Right renal pelvis (tissue), 4 donors: Measurements from ENCODE around the gene USP47. TPM values are rescaled to one million over a fixed set of nuclear protein-coding genes. Genes with fewer than 3 reads are reported as not detected.

Source experiments
- DNase-seq, 4 donors: peaks; one replicate each; pipeline ENCODE4 v3.0.0-alpha.2; 2013; ENCODE audit warnings: low read depth in 4 of 4, low spot score in 3 of 4, missing footprints in 1 of 4
- polyA plus RNA-seq, 4 donors: library from polyadenylated mRNA; unstranded; fragments of 120-200 nt; gene quantifications; one replicate each; pipeline ENCODE4 v1.2.1, GENCODE V29; 2013; ENCODE audit not compliant: insufficient read length in 4 of 4

The USP47 gene
- polyA plus RNA-seq, 4 donors, result 75.0 to 90.0 (median 84.8) TPM

GRCh38 chr11:11935536-11935935 is 93.8 kb downstream of the USP47 start:
- no peak for DNase-seq

DNA sequence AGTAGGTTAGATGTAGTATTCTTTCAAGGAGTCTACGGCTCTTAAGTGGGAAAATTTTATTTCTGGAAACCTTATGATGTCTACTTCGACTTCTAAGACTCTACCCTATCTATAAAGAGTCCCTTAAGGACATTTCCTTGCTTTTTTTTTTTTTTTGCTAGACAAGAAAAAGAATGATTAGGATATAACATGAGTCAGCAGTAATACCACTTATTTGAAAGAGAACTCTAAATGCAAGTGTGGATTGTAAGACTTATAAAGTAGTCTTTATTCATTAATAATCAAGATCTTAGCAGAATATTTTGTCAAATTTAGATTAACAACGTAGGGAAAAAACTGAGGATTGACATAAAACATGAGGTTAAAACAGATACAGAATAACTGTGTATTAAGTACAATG is 95.7 kb downstream of the USP47 start:
- DNase-seq, result no peak

GRCh38 chr11:11937957-11938356 is 96.2 kb downstream of the USP47 start:
- no peak for DNase-seq

GRCh38 chr11:11940551-11940950 is 98.8 kb downstream of the USP47 start:
- DNase-seq, result no peak

- DNase-seq, result no peak
These were observed 100.9 kb downstream of the USP47 start for GRCh38 chr11:11942668-11943067.

DNA sequence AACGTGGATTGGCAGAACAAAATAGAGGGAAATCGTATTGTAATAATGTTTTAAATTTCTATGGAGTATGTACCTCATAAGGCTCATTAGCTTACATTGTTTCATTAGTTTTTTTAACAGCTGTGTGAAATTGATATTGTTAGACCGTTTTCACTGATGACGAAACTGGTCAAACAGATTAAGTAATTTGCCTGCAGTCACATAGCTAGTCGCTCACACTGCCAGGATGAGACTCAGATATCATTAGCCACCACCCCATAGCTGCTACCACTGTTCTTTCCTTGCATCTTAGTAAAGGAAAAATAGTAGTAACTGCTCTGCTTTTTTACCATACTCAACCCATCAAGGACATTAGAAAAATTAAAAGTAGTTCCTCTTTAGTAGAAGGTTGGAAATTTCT is 102.7 kb downstream of the USP47 start:
- DNase-seq, result no peak

- DNase-seq, result no peak
These were observed 104.4 kb downstream of the USP47 start for GRCh38 chr11:11946180-11946579.

GRCh38 chr11:11946878-11947277 is 105.1 kb downstream of the USP47 start:
- DNase-seq, result no peak

DNA sequence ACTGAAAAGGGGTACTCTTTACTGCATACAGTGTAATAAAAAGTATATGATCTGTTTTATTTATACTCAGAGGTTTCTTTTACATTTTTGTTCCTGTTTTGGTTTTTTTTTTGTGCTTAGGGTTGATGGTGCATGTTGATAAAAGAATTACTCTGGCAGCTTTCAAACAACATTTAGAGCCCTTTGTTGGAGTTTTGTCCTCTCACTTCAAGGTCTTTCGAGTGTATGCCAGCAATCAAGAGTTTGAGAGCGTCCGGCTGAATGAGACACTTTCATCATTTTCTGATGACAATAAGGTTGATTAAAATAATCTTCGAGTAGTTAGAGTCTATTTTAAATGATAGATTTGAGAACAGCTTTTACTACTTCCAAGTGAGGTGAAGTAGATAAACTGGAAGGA is 106.1 kb downstream of the USP47 start:
- no peak for DNase-seq

- no peak for DNase-seq
These were observed 106.6 kb downstream of the USP47 start for GRCh38 chr11:11948242-11948947.

DNA sequence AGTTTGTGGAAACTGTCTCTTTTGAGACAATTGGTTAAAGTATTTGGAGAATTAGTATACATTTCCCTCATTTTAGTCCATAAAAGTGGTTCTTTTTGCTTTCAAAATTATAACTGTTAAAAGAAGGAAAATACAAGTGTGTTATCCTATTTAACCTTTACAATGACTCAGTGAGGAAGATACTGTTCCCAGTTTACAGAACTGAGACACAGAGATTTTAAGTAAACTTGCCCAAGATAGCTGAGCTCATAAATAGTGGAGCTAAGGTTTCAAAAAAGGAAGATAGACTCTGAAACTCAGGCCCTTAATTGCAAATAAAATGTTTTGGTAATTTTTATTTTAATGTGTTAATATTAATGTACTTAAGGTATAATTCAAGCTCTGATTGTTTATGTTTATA is 107.7 kb downstream of the USP47 start:
- no peak for DNase-seq

DNA sequence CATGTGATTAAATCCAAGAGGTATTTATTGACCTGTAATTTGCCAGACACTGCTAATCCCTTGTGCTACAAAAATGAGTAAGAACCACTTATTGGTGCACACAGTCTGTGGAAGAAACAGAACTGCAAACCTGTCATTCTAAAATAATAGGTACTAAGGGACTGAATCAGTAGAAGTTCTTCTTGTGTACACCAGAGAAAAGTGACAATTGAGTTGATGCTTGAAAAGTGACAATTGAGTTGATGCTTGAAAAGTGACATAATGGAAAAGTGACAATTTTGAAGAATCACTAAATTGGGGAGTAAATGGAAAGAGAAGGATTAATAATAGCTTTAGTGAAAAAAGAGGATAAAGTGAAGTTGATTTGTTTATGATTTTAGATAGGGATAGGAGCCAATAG is 110.3 kb downstream of the USP47 start:
- no peak for DNase-seq

DNA sequence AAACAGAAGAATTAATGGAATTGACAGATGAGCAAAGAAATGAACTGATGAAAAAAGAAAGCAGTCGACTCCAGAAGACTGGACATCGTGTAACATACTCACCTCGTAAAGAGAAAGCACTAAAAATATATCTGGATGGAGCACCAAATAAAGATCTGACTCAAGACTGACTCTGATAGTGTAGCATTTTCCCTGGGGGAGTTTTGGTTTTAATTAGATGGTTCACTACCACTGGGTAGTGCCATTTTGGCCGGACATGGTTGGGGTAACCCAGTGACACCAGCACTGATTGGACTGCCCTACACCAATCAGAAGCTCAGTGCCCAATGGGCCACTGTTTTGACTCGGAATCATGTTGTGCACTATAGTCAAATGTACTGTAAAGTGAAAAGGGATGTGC is 114.2 kb downstream of the USP47 start:
- DNase-seq, result no peak

GRCh38 chr11:11958403-11959231 is 116.8 kb downstream of the USP47 start:
- DNase-seq, result no peak

GRCh38 chr11:11959601-11960000 is 117.8 kb downstream of the USP47 start:
- DNase-seq, result no peak

GRCh38 chr11:11960687-11961086 is 118.9 kb downstream of the USP47 start:
- no peak for DNase-seq

DNA sequence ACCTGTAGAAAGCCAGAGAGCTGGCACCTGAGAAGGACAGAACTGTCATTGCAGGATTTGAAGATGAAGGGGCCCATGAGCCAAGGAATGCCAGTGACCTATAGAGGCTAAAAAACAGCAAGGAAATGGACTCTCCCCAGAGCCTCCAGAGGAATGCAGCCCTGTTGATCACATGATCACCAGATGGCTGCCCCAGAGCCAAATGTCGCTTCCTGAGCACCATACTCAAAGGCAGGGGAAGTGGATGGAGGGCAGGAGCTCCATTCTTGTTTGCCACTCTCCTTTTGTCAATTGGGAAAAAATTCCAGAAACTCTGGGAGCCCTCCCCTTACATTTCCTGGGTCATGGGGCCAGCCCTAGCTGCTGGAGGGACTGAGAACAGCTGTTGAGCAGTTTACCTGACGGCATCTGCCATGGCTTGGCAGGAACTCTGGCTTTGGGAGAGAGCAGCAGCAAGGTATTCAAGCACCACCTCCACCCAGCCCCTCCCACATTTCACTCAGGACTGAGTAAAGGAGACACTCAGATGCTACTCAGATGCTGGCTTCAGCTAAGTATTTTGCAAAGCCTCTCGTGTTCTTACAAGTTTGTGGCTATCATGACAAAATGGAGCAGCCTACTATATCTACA is 119.7 kb downstream of the USP47 start:
- DNase-seq, result no peak

GRCh38 chr11:11963067-11963466 is 121.3 kb downstream of the USP47 start:
- DNase-seq, result no peak

DNA sequence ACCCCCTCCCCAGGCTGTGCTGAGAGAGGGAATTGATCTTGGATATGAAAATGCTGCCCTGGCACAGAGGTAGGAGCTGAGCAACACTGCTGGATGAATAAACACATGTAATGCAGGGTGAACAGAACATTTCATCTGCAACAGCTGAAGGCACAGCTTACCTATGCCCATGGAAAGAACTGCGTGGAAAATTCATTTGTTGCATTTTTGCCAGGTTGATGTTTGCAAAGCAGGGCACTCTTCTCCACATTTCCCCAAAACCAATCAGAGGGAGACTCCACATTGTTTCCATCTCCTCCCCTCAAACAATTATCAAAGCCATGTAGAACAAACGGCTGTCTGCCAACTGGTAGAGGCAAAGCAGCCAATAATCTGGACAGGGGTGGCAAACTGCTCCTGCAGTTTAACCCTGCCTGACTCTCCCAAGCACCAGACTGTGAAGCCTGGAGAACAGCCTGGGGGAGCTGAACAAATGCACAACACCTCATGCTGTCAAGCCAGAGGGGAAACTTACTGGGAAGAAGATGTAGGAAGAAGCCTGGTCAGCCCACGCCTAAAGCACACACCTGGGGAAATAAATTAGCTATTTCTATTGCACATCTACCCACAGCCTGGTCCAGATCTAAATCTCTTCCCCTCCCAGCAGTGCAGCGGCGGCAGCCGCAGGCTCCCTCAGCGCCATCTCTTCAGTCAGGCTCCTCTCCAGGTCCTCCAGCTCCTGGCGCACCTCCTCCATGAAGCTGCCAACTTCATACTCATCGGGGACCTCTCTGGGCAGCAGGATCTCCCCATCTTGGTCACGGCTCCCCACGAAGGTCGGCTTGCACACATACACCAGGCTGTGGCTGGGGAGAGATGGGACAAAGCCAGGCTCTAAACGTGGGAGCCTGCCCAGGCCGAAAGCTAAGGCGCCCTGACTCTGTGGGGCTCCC is 122.3 kb downstream of the USP47 start:
- DNase-seq, result no peak

DNA sequence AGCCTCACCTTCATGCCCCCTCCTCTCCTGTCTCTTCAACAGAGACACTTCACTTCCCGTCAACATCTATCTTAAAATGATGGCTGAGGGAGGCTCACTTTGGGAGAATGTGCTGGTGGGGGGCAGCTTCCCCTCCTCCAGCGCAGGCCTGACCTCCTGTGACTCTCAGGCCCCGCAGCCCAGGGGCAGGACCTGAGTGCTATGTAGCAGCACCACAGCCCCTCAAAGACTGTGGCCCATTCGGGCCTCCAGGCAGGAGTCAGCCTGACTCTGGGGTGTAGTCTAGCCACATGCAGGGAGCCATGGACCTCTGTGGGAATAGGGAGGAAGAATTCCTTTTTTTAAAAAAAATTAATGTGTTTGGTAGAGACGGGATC is 123.0 kb downstream of the USP47 start:
- DNase-seq, result no peak

GRCh38 chr11:11965192-11965591 is 123.4 kb downstream of the USP47 start:
- DNase-seq, result no peak
